K562 (cell line): ENCODE results near the gene TXNRD2. TPM values are rescaled to one million over a fixed set of nuclear protein-coding genes. Genes with fewer than 3 reads are reported as not detected.
A peak's percentile ranks its signal among the peaks of the same experiment; 100 is the strongest.
"Not testable (repeated sequence)": the region's sequence is repeated elsewhere in the genome, so short reads cannot be mapped to it uniquely, and the experiment has no call there.

Source experiments
- ATAC-seq: fragments of 200-7000 bp; cut with Tn5 transposase; 3 replicates; pipeline ENCODE4 v1.9.1; 2020; ENCODE audit warnings: moderate library complexity
- BruUV-seq: library from RNA; stranded (reverse); fragments of 400-500 nt; replicated peaks from 2 replicates; lab custom pipeline; 2021; lab: Mats Ljungman, UMichigan
- CTCF ChIA-PET: fragments of 300-600 bp; formaldehyde crosslinking; extraction: SDS; loops from one replicate; lab custom pipeline; 2021; ENCODE audit warnings: low intra/inter-chr PET ratio; lab: Yijun Ruan, JAX
- POLR2A ChIA-PET: fragments of 300-600, 350-650 bp; sonication (Branson Sonifier 250); formaldehyde crosslinking; extraction: SDS; loops from one replicate; lab custom pipeline; 2021; ENCODE audit warnings: antibody characterized with exemption, inconsistent platforms; lab: Yijun Ruan, JAX
- DNase-seq, 4 experiments: peaks; one replicate each; pipeline versions ENCODE4 v3.0.0 to v3.0.0-alpha.2; 2011 to 2018; ENCODE audit warnings: low spot score in 3 of 4, mixed read lengths in 3 of 4; ENCODE audit errors: extremely low read depth in 1 of 4
- FAIRE-seq: peaks from 2 replicates; lab custom pipeline; 2011; peaks lifted over from hg19 to GRCh38; lab: Jason Lieb, UNC
- H2AFZ ChIP-seq: 2 replicates; pipeline ENCODE4 v1.6.0; 2011; ENCODE audit warnings: low read depth, low read length, control low read depth, inconsistent platforms
- H3K27ac ChIP-seq: fragments of 200-600 bp; 3 replicates; pipeline ENCODE4 v1.8.0; 2011; ENCODE audit warnings: low read depth, mild to moderate bottlenecking, control low read depth, inconsistent platforms, low read length, moderate library complexity, mixed read lengths; ENCODE audit errors: extremely low read depth
- H3K27me3 ChIP-seq, 2 experiments: fragments of 300-600 bp in 1 of 2; 2 replicates in 1 of 2; 3 replicates in 1 of 2; pipeline versions ENCODE4 v1.6.0 to v1.8.0; 2011; ENCODE audit warnings: inconsistent platforms in 2 of 2, low read length in 2 of 2, mild to moderate bottlenecking in 1 of 2, mixed read lengths in 1 of 2, moderate library complexity in 1 of 2; ENCODE audit not compliant: control insufficient read depth in 2 of 2, insufficient read depth in 2 of 2
- H3K36me3 ChIP-seq: fragments of 300-600 bp; 3 replicates; pipeline ENCODE4 v1.8.0; 2011; ENCODE audit warnings: mild to moderate bottlenecking, low read length, inconsistent platforms; ENCODE audit not compliant: control insufficient read depth, insufficient read depth
- H3K4me1 ChIP-seq, 2 experiments: fragments of 200-600 bp in 1 of 2; replicated peaks in 1 of 2; 2 replicates in 1 of 2; 3 replicates in 1 of 2; pipeline versions ENCODE4 v1.5.1 to v1.8.0; 2011; ENCODE audit warnings: inconsistent platforms in 2 of 2, low read length in 2 of 2, mild to moderate bottlenecking in 1 of 2, mixed read lengths in 1 of 2, moderate library complexity in 1 of 2; ENCODE audit not compliant: control insufficient read depth in 2 of 2, insufficient read depth in 2 of 2
- H3K4me2 ChIP-seq: 2 replicates; pipeline ENCODE4 v1.6.1; 2011; ENCODE audit warnings: low read length, control low read depth, inconsistent platforms, mixed read lengths; ENCODE audit not compliant: insufficient read depth
- H3K4me3 ChIP-seq: fragments of 200-600 bp; sonication (generic), shearing (Covaris generic); 2 replicates; pipeline ENCODE4 v1.5.1; 2016; ENCODE audit warnings: control low read depth, inconsistent platforms
- H3K79me2 ChIP-seq: fragments of 200-600 bp; 3 replicates; pipeline ENCODE4 v1.8.0; 2011; ENCODE audit warnings: low read length, inconsistent platforms; ENCODE audit not compliant: control insufficient read depth, insufficient read depth
- H3K9ac ChIP-seq, 2 experiments: 2 replicates each; pipeline versions ENCODE4 v1.6.0 to v1.6.1; 2011; ENCODE audit warnings: low read depth in 2 of 2, low read length in 2 of 2, control low read depth in 1 of 2, inconsistent platforms in 1 of 2, mild to moderate bottlenecking in 1 of 2, mixed read lengths in 1 of 2; ENCODE audit not compliant: insufficient read depth in 1 of 2
- H3K9me1 ChIP-seq: one replicate; pipeline ENCODE4 v1.6.0; 2011; ENCODE audit warnings: inconsistent platforms, mild to moderate bottlenecking, low read length, moderate library complexity; ENCODE audit not compliant: control insufficient read depth, insufficient read depth
- H3K9me3 ChIP-seq: replicated peaks from 2 replicates; pipeline ENCODE4 v1.5.1; 2011; ENCODE audit warnings: low read depth, low read length, inconsistent platforms; ENCODE audit not compliant: control insufficient read depth, insufficient read depth
- H4K20me1 ChIP-seq: replicated peaks from 2 replicates; pipeline ENCODE4 v1.6.1; 2011; ENCODE audit warnings: low read length, inconsistent platforms, mixed read lengths; ENCODE audit not compliant: control insufficient read depth, insufficient read depth
- BCOR ChIP-seq: fragments of 450-650 bp; IDR thresholded peaks from 2 replicates; pipeline ENCODE4 v1.6.1; 2016
- ETV6 ChIP-seq, 3 experiments: fragments of 150-350 bp in 1 of 3; sonication (generic) in 1 of 3; formaldehyde crosslinking in 1 of 3; IDR thresholded peaks; 2 replicates each; pipeline versions ENCODE4 v1.6.1 to v1.8.0; 2014 to 2022; ENCODE audit warnings: borderline replicate concordance in 2 of 3, low read depth in 2 of 3, antibody characterized with exemption in 1 of 3, low read length in 1 of 3, mild to moderate bottlenecking in 1 of 3, missing genetic modification reagents in 1 of 3
- KDM1A ChIP-seq, 2 experiments: fragments of 450-650 bp; IDR thresholded peaks; 2 replicates each; pipeline ENCODE4 v1.6.1; 2016; ENCODE audit warnings: mild to moderate bottlenecking in 2 of 2
- NCOA2 ChIP-seq, 2 experiments: fragments of 450-650 bp; IDR thresholded peaks; 2 replicates each; pipeline ENCODE4 v1.6.1; 2018; ENCODE audit warnings: mild to moderate bottlenecking in 2 of 2, moderate library complexity in 1 of 2; ENCODE audit not compliant: partially characterized antibody in 2 of 2
- PHB ChIP-seq: fragments of 250-450 bp; sonication (Bioruptor Pico); IDR thresholded peaks from 2 replicates; pipeline ENCODE4 v1.5.0; 2021
- SMARCA5 ChIP-seq: fragments of 450-650 bp; IDR thresholded peaks from 2 replicates; pipeline ENCODE4 v1.6.1; 2016
- TEAD4 ChIP-seq, 2 experiments: sonication (generic) in 1 of 2; formaldehyde crosslinking in 1 of 2; IDR thresholded peaks; 2 replicates each; pipeline versions ENCODE4 v1.6.1 to v1.8.0; 2012 to 2022; ENCODE audit warnings: borderline replicate concordance in 1 of 2, inconsistent platforms in 1 of 2, low read length in 1 of 2, mild to moderate bottlenecking in 1 of 2, missing genetic modification reagents in 1 of 2
- ZC3H4 ChIP-seq: sonication (generic); formaldehyde crosslinking; IDR thresholded peaks from 2 replicates; pipeline ENCODE4 v1.9.0; 2021; ENCODE audit warnings: missing genetic modification reagents, borderline replicate concordance
- ZNF121 ChIP-seq: sonication (generic); formaldehyde crosslinking; conservative IDR thresholded peaks from 2 replicates; pipeline ENCODE4 v1.8.0; 2022; ENCODE audit warnings: missing genetic modification reagents
- ZNF282 ChIP-seq: sonication (generic); formaldehyde crosslinking; IDR thresholded peaks from 2 replicates; pipeline ENCODE4 v1.8.1; 2023; ENCODE audit warnings: missing genetic modification reagents
- ZNF436 ChIP-seq: fragments of 250-450, 450-650 bp; sonication (Bioruptor Pico); formaldehyde crosslinking; IDR thresholded peaks from 2 replicates; pipeline ENCODE4 v1.7.0; 2020; ENCODE audit warnings: mild to moderate bottlenecking
- ZNF740 ChIP-seq, 3 experiments: fragments of 200-800 bp in 1 of 3; sonication (Bioruptor generic) in 1 of 3; sonication (generic) in 1 of 3; formaldehyde crosslinking in 1 of 3; IDR thresholded peaks; 2 replicates each; pipeline versions ENCODE4 v1.6.1 to v1.8.0; 2016 to 2022; ENCODE audit warnings: mild to moderate bottlenecking in 2 of 3, missing compliant biosample characterization in 2 of 3, missing genetic modification characterization in 2 of 3, missing genetic modification reagents in 1 of 3
- WGBS: fragments of 100-300 bp; shearing (Covaris generic); methylation state at CpG from one replicate; pipeline ENCODE4 v1.1.6; 2016; ENCODE audit warnings: low coverage, mixed read lengths; ENCODE audit not compliant: insufficient coverage; ENCODE audit errors: missing lambda C conversion rate; 5-methylcytosine and 5-hydroxymethylcytosine counted together
- in situ Hi-C: fragments of 300-500 bp; cut with MboI; formaldehyde crosslinking; loops from 4 replicates; pipeline ENCODE4 v1.15.0; 2018; ENCODE audit warnings: inconsistent platforms, mixed read lengths
- intact Hi-C: fragments of 100-400 bp; cut with micrococcal nuclease; formaldehyde crosslinking; loops from 2 replicates; pipeline ENCODE4 v1.14.2; 2022
- polyA plus RNA-seq, 8 experiments: library from polyadenylated mRNA; depleted of rRNA in 4 of 8; stranded (reverse) in 5 of 8; unstranded in 3 of 8; fragments of >200 nt; fragmentation: Nextera tagmentation in 2 of 8; fragmentation: Illumina TruSeq in 1 of 8; extraction: Ambion mirVana in 2 of 8; extraction: Trizol in 1 of 8; gene quantifications; 2 replicates each; pipeline versions ENCODE4 v1.2.1 to v1.2.3, GENCODE V29; 2011 to 2014; ENCODE audit warnings: inconsistent platforms in 1 of 8, missing spikeins in 1 of 8
- total RNA-seq, 7 experiments: library from RNA; depleted of rRNA in 6 of 7; stranded (reverse); fragments of >200 nt in 6 of 7; fragmentation: Illumina TruSeq in 2 of 7; extraction: Trizol in 2 of 7; gene quantifications; 2 replicates each; pipeline versions ENCODE4 v1.2.1 to v1.2.3, GENCODE V29; 2011 to 2021; ENCODE audit warnings: low replicate concordance in 1 of 7
- TF ChIP-seq, protein P1 (sequence below): IDR thresholded peaks from 2 replicates; pipeline ENCODE4 v1.6.1; 2014; ENCODE audit warnings: antibody characterized with exemption
- TF ChIP-seq, protein P2 (sequence below): sonication (generic); formaldehyde crosslinking; IDR thresholded peaks from 2 replicates; pipeline ENCODE4 v1.8.0; 2022; ENCODE audit warnings: mild to moderate bottlenecking, missing genetic modification reagents

TXNRD2 gene
- total and polyA plus RNA-seq, 9 of the 15 experiments (the other 6 are each of a cell fraction or from before 2014, with no cell fraction given), result 3.3 to 80.2 (median 49.4) TPM

DNA sequence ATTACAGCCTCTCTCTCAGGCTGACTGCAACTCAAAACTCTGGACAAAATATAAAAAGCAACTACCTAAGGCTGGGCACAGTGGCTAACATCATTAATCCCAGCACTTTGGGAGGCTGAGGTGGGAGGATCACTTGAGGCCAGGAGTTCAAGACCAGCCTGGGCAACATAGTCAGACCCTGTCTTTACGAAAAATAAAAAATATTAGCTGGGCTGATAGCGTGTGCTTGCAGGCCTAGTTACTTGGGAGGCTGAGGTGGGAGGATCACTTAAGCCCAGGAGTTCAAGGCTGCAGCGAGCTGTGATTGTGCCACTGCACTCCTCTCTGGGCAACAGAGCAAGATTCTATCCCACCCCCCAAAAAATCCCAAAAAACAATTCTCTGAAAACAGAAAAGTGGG, 109.6 kb downstream of the TXNRD2 start:
- H3K27me3 ChIP-seq; H4K20me1 ChIP-seq; H2AFZ ChIP-seq; H3K27ac ChIP-seq; BruUV-seq; H3K4me2 ChIP-seq; ATAC-seq; CTCF ChIA-PET; H3K4me3 ChIP-seq; H3K79me2 ChIP-seq; DNase-seq; FAIRE-seq; in situ Hi-C loops; H3K9ac ChIP-seq; H3K36me3 ChIP-seq; H3K9me1 ChIP-seq; intact Hi-C loops; H3K9me3 ChIP-seq; TF ChIP-seq ETV6 (IDR thresholded peaks at IDR 0.05; ENCODE audit: borderline replicate concordance in 1 of 2, low read depth in 2 of 2, low read length in 1 of 2); ZNF740 (tag; IDR thresholded peaks at IDR 0.05); TEAD4 (IDR thresholded peaks at IDR 0.05; ENCODE audit: low read length): not testable (repeated sequence)
- WGBS, result 72% methylated on average over 3 of the region's 3 CpGs
- peaks cover 0 to 13% of the 10 kb centered on the region in 2 experiments; a peak in 3 of 5 replicates for H3K4me1 ChIP-seq
- POLR2A ChIA-PET, result interaction anchor here (0.6 to 16.0 kb wide), 15 partner anchors 7 to 789 kb away, joined by 3 to 247 read pairs (median 4); partner anchors contain the start of genes GNB1L, RTL10 and TANGO2
- peak; percentile 70; the same call in 1 of the 2 replicates for TF ChIP-seq PHB
- TF ChIP-seq ZNF436, result peak; percentile 31; the same call in 1 of the 2 replicates
- TF ChIP-seq ZNF121 (CRISPR knock-in tag), result peak; percentile 95
- peak in 1 of 2 experiments; percentile 31 for TF ChIP-seq NCOA2 (IDR thresholded peaks at IDR 0.05; ENCODE audit: partially characterized antibody in 2 of 2)
- 0 out of 2 replicates have a peak, but pooled peaks have one; percentile 11 for TF ChIP-seq ETV6 (CRISPR knock-in tag; IDR thresholded peaks at IDR 0.05; ENCODE audit: borderline replicate concordance)
- peak; percentile 69 for TF ChIP-seq BCOR
- TF ChIP-seq, protein P1, sequence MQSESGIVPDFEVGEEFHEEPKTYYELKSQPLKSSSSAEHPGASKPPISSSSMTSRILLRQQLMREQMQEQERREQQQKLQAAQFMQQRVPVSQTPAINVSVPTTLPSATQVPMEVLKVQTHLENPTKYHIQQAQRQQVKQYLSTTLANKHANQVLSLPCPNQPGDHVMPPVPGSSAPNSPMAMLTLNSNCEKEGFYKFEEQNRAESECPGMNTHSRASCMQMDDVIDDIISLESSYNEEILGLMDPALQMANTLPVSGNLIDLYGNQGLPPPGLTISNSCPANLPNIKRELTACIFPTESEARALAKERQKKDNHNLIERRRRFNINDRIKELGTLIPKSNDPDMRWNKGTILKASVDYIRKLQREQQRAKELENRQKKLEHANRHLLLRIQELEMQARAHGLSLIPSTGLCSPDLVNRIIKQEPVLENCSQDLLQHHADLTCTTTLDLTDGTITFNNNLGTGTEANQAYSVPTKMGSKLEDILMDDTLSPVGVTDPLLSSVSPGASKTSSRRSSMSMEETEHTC, result 0 out of 2 replicates have a peak, but pooled peaks have one; percentile 3
- peak in 1 of 2 experiments; percentile 58; a peak in 3 of 4 replicates for TF ChIP-seq KDM1A (IDR thresholded peaks at IDR 0.05)
- peak; percentile 60; the same call in 1 of the 2 replicates for TF ChIP-seq ZNF282 (CRISPR knock-in tag)
- TF ChIP-seq ZC3H4, result 0 out of 2 replicates have a peak, but pooled peaks have one; percentile 65
- TF ChIP-seq SMARCA5, result 0 out of 2 replicates have a peak, but pooled peaks have one; percentile 27
- TF ChIP-seq, protein P2, sequence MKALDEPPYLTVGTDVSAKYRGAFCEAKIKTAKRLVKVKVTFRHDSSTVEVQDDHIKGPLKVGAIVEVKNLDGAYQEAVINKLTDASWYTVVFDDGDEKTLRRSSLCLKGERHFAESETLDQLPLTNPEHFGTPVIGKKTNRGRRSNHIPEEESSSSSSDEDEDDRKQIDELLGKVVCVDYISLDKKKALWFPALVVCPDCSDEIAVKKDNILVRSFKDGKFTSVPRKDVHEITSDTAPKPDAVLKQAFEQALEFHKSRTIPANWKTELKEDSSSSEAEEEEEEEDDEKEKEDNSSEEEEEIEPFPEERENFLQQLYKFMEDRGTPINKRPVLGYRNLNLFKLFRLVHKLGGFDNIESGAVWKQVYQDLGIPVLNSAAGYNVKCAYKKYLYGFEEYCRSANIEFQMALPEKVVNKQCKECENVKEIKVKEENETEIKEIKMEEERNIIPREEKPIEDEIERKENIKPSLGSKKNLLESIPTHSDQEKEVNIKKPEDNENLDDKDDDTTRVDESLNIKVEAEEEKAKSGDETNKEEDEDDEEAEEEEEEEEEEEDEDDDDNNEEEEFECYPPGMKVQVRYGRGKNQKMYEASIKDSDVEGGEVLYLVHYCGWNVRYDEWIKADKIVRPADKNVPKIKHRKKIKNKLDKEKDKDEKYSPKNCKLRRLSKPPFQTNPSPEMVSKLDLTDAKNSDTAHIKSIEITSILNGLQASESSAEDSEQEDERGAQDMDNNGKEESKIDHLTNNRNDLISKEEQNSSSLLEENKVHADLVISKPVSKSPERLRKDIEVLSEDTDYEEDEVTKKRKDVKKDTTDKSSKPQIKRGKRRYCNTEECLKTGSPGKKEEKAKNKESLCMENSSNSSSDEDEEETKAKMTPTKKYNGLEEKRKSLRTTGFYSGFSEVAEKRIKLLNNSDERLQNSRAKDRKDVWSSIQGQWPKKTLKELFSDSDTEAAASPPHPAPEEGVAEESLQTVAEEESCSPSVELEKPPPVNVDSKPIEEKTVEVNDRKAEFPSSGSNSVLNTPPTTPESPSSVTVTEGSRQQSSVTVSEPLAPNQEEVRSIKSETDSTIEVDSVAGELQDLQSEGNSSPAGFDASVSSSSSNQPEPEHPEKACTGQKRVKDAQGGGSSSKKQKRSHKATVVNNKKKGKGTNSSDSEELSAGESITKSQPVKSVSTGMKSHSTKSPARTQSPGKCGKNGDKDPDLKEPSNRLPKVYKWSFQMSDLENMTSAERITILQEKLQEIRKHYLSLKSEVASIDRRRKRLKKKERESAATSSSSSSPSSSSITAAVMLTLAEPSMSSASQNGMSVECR (CRISPR knock-in tag), result 0 out of 2 replicates have a peak, but pooled peaks have one; percentile 34
- 0 out of 2 replicates have a peak, but pooled peaks have one; percentile 18 for TF ChIP-seq ZNF740 (CRISPR knock-in tag; IDR thresholded peaks at IDR 0.05)
- TF ChIP-seq TEAD4 (CRISPR knock-in tag; IDR thresholded peaks at IDR 0.05; ENCODE audit: borderline replicate concordance), result 0 out of 2 replicates have a peak, but pooled peaks have one; percentile 68
